Colonic mucosa (tissue), 4 donors: ENCODE measurements around the gene SART1. TPM values are rescaled to one million over a fixed set of nuclear protein-coding genes. Genes with fewer than 3 reads are reported as not detected.
A peak's percentile ranks its signal among the peaks of the same experiment; 100 is the strongest.
"Not testable (repeated sequence)": the region's sequence is repeated elsewhere in the genome, so short reads cannot be mapped to it uniquely, and the experiment has no call there.

ENCODE experiments used
- DNase-seq: peaks from one replicate; pipeline ENCODE4 v3.0.0-alpha.2; 2020
- H3K27ac ChIP-seq: fragments of 200-600 bp; one replicate; pipeline ENCODE4 v1.8.0; 2021
- H3K27me3 ChIP-seq: fragments of 200-600 bp; one replicate; pipeline ENCODE4 v1.8.0; 2021
- H3K36me3 ChIP-seq: fragments of 200-600 bp; one replicate; pipeline ENCODE4 v1.8.0; 2021
- H3K4me1 ChIP-seq: fragments of 200-600 bp; one replicate; pipeline ENCODE4 v1.8.0; 2021; ENCODE audit warnings: mild to moderate bottlenecking
- H3K4me3 ChIP-seq: fragments of 200-600 bp; one replicate; pipeline ENCODE4 v1.8.0; 2021
- H3K9ac ChIP-seq, 2 donors: one replicate each; pipeline ENCODE4 v1.7.0; 2013; ENCODE audit warnings: control low read depth in 2 of 2, low read depth in 2 of 2, low read length in 2 of 2
- H3K9me3 ChIP-seq: fragments of 200-600 bp; one replicate; pipeline ENCODE4 v1.8.0; 2021
- intact Hi-C: fragments of 100-400 bp; cut with DNase I; formaldehyde crosslinking; loops from one replicate; pipeline ENCODE4 v1.14.1; 2022
- total RNA-seq, 2 donors: library from RNA; stranded (reverse); fragmentation: NEBNext Ultra II Directional in 1 of 2; extraction: Animal tissue kit (Norgen Biotek cat#: 25700) in 1 of 2; gene quantifications; one replicate each; pipeline ENCODE4 v1.2.1, GENCODE V29; 2021
- TF ChIP-seq, protein P1 (sequence below): fragments of 200-600 bp; IDR thresholded peaks from one replicate; pipeline ENCODE4 v1.8.0; 2022; ENCODE audit warnings: antibody characterized with exemption, mild to moderate bottlenecking
- donor health status: healthy.
- donor health status: DM: no; HTN: no; CAD: no.
- donor health status: DM: no; HTN: no; CAD: no.

The SART1 gene
- total RNA-seq, 2 donors from 2014 or later: 40.0 to 50.9 TPM

DNA sequence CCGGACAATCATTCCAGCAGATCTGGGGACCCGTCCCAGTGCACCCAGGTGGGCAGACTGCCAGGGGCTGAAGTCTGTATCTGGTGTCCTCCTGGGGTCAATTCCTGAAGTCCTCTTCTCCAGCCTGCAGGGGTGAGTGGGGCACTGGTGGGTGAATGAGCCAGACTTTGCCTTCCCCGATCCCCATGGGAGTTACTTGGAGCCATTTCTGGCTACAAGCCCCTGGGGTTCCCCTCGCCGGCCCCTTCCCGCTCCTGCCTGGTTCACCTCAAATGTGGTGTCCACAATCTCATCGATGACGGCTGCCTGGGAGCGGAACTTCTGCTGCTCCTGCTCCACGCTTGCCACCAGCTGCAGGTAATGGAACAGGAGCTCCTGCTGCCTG is 55.3 kb downstream of the SART1 start:
- no peak overlapping the region for H3K4me3 ChIP-seq
- no peak for DNase-seq
- intact Hi-C loops: no loop called here
- TF ChIP-seq, protein P1, sequence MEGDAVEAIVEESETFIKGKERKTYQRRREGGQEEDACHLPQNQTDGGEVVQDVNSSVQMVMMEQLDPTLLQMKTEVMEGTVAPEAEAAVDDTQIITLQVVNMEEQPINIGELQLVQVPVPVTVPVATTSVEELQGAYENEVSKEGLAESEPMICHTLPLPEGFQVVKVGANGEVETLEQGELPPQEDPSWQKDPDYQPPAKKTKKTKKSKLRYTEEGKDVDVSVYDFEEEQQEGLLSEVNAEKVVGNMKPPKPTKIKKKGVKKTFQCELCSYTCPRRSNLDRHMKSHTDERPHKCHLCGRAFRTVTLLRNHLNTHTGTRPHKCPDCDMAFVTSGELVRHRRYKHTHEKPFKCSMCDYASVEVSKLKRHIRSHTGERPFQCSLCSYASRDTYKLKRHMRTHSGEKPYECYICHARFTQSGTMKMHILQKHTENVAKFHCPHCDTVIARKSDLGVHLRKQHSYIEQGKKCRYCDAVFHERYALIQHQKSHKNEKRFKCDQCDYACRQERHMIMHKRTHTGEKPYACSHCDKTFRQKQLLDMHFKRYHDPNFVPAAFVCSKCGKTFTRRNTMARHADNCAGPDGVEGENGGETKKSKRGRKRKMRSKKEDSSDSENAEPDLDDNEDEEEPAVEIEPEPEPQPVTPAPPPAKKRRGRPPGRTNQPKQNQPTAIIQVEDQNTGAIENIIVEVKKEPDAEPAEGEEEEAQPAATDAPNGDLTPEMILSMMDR: no peak
- no peak overlapping the region for H3K27ac ChIP-seq
- peaks cover 12% of the 10 kb centered on the region for H3K27me3 ChIP-seq
- H3K36me3 ChIP-seq: no peaks in the 10 kb centered on the region
- H3K4me1 ChIP-seq: no peaks in the 10 kb centered on the region
- H3K9me3 ChIP-seq: no peaks in the 10 kb centered on the region
- H3K9ac ChIP-seq: no peak overlapping the region

DNA sequence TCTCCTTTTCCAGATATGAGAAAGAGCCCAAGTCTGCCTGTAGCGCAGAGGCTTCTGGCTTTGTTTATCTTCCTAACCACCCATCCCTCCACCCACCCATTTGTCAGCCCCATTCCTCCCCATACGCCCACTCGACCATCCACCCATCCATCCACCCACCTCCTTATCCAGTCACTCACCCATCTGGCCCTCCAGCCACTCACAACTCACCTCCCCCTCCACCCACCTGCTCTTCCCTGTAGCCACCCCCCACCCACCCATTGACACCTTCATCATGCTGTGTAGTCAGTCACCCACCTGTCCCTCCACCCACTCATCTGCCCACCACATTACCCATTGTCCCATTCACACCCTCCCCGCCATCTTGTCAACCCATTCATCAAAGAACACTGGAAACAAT is 55.8 kb downstream of the SART1 start:
- Histone ChIP-seq H3K9me3 (no peaks in the 10 kb centered on the region), H3K27me3 (peaks cover 7% of the 10 kb centered on the region), H3K4me1 (no peaks in the 10 kb centered on the region), H3K4me3 (no peak overlapping the region), H3K9ac (no peak overlapping the region), H3K36me3 (no peaks in the 10 kb centered on the region), H3K27ac (no peak overlapping the region)
- TF ChIP-seq, protein P1: no peak
- intact Hi-C loops: no loop called here
- DNase-seq: no peak

DNA sequence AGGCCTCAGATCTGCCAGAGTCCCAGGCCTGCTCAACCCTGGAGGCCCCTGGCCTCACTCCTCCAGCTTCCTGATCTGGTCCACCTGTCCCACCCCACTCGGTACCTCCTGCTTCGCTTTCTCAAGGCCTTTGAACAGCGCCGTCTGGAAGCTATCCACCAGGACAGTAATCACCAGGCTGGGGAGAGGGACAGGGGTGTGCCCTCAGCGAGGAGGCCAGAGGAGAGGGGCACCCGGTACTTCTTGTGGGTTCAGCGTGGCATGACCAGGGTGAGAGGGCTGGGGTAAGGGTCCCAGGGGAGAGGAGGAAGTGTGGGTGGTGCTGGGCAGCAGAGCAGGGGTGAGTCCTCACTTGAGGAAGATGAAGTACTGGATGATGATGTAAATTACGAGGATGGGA is 58.7 kb downstream of the SART1 start:
- Histone ChIP-seq H3K9ac (no peak overlapping the region), H3K4me1 (no peaks in the 10 kb centered on the region), H3K27me3 (no peaks in the 10 kb centered on the region), H3K36me3 (no peaks in the 10 kb centered on the region), H3K27ac (no peak overlapping the region), H3K9me3 (no peaks in the 10 kb centered on the region), H3K4me3 (no peak overlapping the region)
- no peak for DNase-seq
- intact Hi-C loops: no loop called here
- TF ChIP-seq, protein P1: no peak

DNA sequence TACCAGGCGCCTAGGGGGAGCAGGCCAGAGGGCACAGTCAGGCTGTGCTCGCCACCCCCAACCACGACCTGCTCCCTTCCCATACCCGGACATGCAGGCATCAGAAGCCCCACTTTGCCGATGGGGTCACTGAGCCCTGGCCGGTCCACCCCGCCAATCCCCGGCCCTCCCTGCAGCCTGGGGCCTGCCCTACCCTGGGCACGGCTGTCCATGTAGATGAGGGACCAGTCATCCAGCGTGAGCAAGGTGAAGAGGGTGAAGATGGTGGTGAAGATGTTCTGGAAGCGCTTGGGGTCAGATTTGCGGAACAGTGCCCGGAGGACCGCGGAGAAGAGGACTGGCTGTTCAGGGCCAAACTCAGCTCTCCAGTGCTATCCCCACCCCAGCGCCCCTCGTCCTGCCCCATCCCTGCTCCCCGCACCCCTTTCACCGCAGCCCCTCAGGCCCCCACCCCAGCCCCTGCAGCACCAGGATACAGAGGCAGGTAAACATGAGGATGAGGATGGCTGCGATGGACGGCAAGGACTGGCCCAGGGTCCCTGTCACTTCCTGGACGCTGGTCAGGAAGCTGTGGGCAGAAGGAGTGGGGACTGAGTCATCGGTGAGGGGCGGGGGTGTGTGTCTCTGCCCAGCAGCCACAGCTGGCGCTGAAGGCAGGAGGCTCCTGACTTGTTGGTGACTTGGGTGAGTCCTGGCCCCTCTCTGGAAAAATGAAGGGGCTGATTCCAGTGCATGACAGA is 59.3 kb downstream of the SART1 start:
- TF ChIP-seq, protein P1: no peak
- H3K27ac ChIP-seq: no peak overlapping the region
- intact Hi-C loops: no loop called here
- H3K4me1 ChIP-seq: no peaks in the 10 kb centered on the region
- H3K27me3 ChIP-seq: no peaks in the 10 kb centered on the region
- H3K36me3 ChIP-seq: no peaks in the 10 kb centered on the region
- H3K4me3 ChIP-seq: no peak overlapping the region
- H3K9ac ChIP-seq: no peak overlapping the region
- no peak for DNase-seq
- no peaks in the 10 kb centered on the region for H3K9me3 ChIP-seq

DNA sequence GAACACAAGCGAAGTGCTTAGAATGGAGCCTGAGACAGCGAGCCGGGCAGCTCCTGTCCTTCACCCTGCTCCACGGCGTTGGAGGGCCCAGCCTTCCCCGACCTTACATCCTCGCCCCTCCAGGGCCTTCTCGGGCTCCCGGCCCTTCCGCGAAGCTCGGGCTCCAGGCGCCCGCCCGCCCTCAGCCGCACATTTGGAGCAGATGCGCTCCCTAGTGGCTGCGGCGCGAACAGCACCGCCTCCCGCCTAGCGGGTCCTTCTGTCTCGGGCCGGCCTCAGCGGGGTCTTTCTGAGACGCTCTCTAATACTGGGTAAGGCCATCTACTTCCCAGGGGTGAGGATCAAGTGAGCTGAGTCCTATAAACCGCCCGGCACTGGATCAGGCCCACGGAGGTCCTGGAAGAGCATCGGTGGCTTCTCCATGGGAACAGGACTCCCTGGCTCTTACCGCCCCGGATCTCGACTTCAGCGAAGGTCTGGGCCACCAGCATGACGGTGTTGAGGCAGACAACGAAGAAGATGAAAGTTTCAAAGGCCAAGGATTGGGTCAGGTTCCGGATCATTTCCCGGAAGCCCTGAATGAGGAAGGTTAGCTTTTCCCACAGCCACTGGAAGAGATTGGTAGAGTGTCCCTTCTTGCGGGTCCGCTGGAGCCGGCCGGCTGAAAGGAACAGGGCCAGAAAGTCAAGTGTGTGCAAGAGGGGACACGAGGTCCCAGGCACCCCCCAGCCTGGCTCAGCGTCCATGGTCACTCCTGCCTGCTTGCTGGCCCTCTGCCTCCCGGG is 61.1 kb downstream of the SART1 start:
- H3K27me3 ChIP-seq: no peaks in the 10 kb centered on the region
- TF ChIP-seq, protein P1: peak; percentile 96
- H3K9me3 ChIP-seq: no peaks in the 10 kb centered on the region
- no peak overlapping the region for H3K27ac ChIP-seq
- intact Hi-C loops: no loop called here
- peak; percentile 73 for DNase-seq
- H3K9ac ChIP-seq: peak overlapping the region in 1 of 2 donors; percentile 14
- H3K4me1 ChIP-seq: no peaks in the 10 kb centered on the region
- H3K36me3 ChIP-seq: no peaks in the 10 kb centered on the region
- H3K4me3 ChIP-seq: no peak overlapping the region

DNA sequence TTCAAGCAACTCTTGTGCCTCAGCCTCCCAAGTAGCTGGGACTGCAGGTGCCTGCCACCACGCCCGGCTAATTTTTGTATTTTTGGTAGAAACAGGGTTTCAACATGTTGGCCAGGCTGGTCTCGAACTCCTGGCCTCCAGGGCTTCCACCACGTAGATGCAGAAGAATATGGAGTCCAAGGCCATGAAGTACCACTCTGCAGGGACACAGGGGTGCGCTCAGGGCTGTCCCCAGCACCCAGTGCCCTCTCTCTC is 61.6 kb downstream of the SART1 start:
- H3K9ac ChIP-seq, DNase-seq, H3K27me3 ChIP-seq, H3K4me1 ChIP-seq, H3K4me3 ChIP-seq, H3K9me3 ChIP-seq, intact Hi-C loops, H3K36me3 ChIP-seq, H3K27ac ChIP-seq: not testable (repeated sequence)
